Thyroid gland (tissue), 4 donors: ENCODE data around the gene AMN. TPM values are rescaled to one million over a fixed set of nuclear protein-coding genes. Genes with fewer than 3 reads are reported as not detected.

Experiments used
- DNase-seq, 2 donors: peaks; one replicate each; pipeline ENCODE4 v3.0.0-alpha.2; 2019
- H3K27ac ChIP-seq, 3 donors: fragments of 200-600 bp; sonication (generic); 1 replicate in 2 of 3; 2 replicates in 1 of 3; pipeline ENCODE4 v1.5.1; 2016 to 2019; ENCODE audit warnings: mild to moderate bottlenecking in 1 of 3, moderate library complexity in 1 of 3
- H3K27me3 ChIP-seq: fragments of 200-600 bp; sonication (generic); one replicate; pipeline ENCODE4 v1.5.1; 2019
- H3K36me3 ChIP-seq, 2 donors: fragments of 200-600 bp; sonication (generic); one replicate each; pipeline ENCODE4 v1.5.1; 2016 to 2019
- H3K4me1 ChIP-seq, 2 donors: fragments of 200-600 bp; sonication (generic); one replicate each; pipeline ENCODE4 v1.5.1; 2017 to 2019
- H3K4me3 ChIP-seq, 3 donors: fragments of 200-600 bp; sonication (generic); replicated peaks in 1 of 3; 1 replicate in 2 of 3; 2 replicates in 1 of 3; pipeline ENCODE4 v1.5.1; 2016; ENCODE audit warnings: mild to moderate bottlenecking in 1 of 3
- H3K9me3 ChIP-seq: fragments of 200-600 bp; sonication (generic); one replicate; pipeline ENCODE4 v1.5.1; 2017
- POLR2A ChIP-seq, 2 donors: fragments of 450-650 bp; IDR thresholded peaks; one replicate each; pipeline ENCODE4 v1.6.1; 2017; ENCODE audit warnings: antibody characterized with exemption in 2 of 2, mild to moderate bottlenecking in 2 of 2, moderate library complexity in 1 of 2
- WGBS, 2 donors: methylation state at CpG; one replicate each; pipeline ENCODE4 v1.1.5; 2017; 5-methylcytosine and 5-hydroxymethylcytosine counted together
- intact Hi-C: fragments of 100-400 bp; cut with DNase I; formaldehyde crosslinking; loops from one replicate; pipeline ENCODE4 v1.15.1; 2023
- total RNA-seq, 4 donors: library from RNA; depleted of rRNA; stranded (reverse); fragments of >200 nt; gene quantifications; one replicate each; pipeline ENCODE4 v1.2.3, GENCODE V29; 2016
- TF ChIP-seq, protein P1 (sequence below), 6 experiments: fragments of 200-600 bp in 3 of 6; fragments of 450-650 bp in 3 of 6; sonication (generic) in 3 of 6; IDR thresholded peaks; one replicate each; pipeline ENCODE4 v1.5.1; 2016 to 2019; ENCODE audit warnings: antibody characterized with exemption in 6 of 6, mild to moderate bottlenecking in 2 of 6, inconsistent platforms in 1 of 6, moderate library complexity in 1 of 6

Gene AMN
- total RNA-seq, 4 donors from 2014 or later: 1.3 to 18.8 (median 3.3) TPM

GRCh38 chr14:102943454-102943853 is 21.0 kb downstream of the AMN start:
- DNase-seq: no peak
- TF ChIP-seq, protein P1, sequence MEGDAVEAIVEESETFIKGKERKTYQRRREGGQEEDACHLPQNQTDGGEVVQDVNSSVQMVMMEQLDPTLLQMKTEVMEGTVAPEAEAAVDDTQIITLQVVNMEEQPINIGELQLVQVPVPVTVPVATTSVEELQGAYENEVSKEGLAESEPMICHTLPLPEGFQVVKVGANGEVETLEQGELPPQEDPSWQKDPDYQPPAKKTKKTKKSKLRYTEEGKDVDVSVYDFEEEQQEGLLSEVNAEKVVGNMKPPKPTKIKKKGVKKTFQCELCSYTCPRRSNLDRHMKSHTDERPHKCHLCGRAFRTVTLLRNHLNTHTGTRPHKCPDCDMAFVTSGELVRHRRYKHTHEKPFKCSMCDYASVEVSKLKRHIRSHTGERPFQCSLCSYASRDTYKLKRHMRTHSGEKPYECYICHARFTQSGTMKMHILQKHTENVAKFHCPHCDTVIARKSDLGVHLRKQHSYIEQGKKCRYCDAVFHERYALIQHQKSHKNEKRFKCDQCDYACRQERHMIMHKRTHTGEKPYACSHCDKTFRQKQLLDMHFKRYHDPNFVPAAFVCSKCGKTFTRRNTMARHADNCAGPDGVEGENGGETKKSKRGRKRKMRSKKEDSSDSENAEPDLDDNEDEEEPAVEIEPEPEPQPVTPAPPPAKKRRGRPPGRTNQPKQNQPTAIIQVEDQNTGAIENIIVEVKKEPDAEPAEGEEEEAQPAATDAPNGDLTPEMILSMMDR (IDR thresholded peaks at IDR 0.05): no peak
- TF ChIP-seq POLR2A (IDR thresholded peaks at IDR 0.05): no peak
- Histone ChIP-seq H3K36me3 (peaks cover 34 to 49% of the 10 kb centered on the region in 2 donors), H3K4me1 (peaks cover 20 to 33% of the 10 kb centered on the region in 2 donors), H3K27ac (peak overlapping the region in 1 of 3 donors; percentile 90), H3K27me3 (no peaks in the 10 kb centered on the region), H3K9me3 (no peaks in the 10 kb centered on the region), H3K4me3 (no peak overlapping the region)
- intact Hi-C loops: no loop called here
- WGBS, 2 donors: 82 to 85% methylated on average over 16 of the region's 16 CpGs

- Histone ChIP-seq H3K27ac (peak overlapping the region in 1 of 3 donors; percentile 90), H3K4me1 (peaks cover 24 to 36% of the 10 kb centered on the region in 2 donors), H3K9me3 (no peaks in the 10 kb centered on the region), H3K36me3 (peaks cover 36 to 48% of the 10 kb centered on the region in 2 donors), H3K4me3 (no peak overlapping the region), H3K27me3 (no peaks in the 10 kb centered on the region)
- DNase-seq: no peak
- WGBS, 2 donors: 96 to 97% methylated on average over 15 of the region's 15 CpGs
- intact Hi-C loops: no loop called here
- TF ChIP-seq, protein P1 (IDR thresholded peaks at IDR 0.05): no peak
- no peak for TF ChIP-seq POLR2A (IDR thresholded peaks at IDR 0.05)
These were observed 21.5 kb downstream of the AMN start for GRCh38 chr14:102943979-102944378.

GRCh38 chr14:102944448-102945330 is 22.2 kb downstream of the AMN start:
- intact Hi-C loops: no loop called here
- TF ChIP-seq POLR2A (IDR thresholded peaks at IDR 0.05): no peak
- TF ChIP-seq, protein P1 (IDR thresholded peaks at IDR 0.05): no peak
- H3K9me3 ChIP-seq: no peaks in the 10 kb centered on the region
- DNase-seq: no peak
- no peak overlapping the region for H3K27ac ChIP-seq
- peaks cover 35 to 50% of the 10 kb centered on the region in 2 donors for H3K36me3 ChIP-seq
- peaks cover 31 to 41% of the 10 kb centered on the region in 2 donors for H3K4me1 ChIP-seq
- no peaks in the 10 kb centered on the region for H3K27me3 ChIP-seq
- no peak overlapping the region for H3K4me3 ChIP-seq
- WGBS, 2 donors: 94 to 97% methylated on average over 30 to 34 of the region's 36 CpGs

DNA sequence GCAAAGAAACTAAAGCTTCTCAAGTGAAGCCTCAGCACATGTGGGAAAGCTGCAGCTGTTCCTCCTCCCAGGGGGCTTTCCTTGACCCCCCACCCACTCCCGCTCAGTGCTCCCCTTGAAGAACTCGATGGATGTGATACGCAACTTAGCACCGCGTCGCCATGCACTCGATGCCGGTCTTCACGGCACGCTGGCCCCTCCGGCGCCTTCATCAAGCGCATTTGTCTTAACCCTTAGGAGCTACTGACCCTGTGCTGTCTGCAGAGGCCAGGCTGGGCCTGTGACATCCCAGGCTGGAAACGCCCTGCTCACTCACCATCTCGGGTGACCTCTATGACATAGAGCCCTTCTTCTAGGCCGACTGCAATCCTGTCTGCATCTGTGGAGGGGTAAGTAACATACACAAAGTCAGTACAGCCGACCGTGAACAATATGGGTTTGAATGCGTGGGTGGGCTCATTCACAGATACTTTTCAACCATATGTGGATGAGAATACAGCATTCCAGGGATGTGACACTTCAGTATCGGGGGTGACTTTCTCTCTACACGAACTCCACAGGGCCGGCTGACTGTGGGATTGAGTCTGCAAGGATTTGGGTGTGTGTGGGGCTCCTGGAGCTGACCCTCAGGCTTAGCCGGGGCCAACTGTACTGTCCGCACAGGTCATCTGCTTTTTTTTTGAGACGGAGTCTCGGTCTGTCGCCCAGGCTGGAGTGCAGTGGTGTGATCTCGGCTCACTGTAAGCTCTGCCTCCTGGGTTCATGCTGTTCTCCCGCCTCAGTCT is 23.1 kb downstream of the AMN start:
- TF ChIP-seq, protein P1 (IDR thresholded peaks at IDR 0.05): no peak
- no peak for TF ChIP-seq POLR2A (IDR thresholded peaks at IDR 0.05)
- H3K36me3 ChIP-seq: peaks cover 35 to 53% of the 10 kb centered on the region in 2 donors
- no peaks in the 10 kb centered on the region for H3K27me3 ChIP-seq
- peaks cover 34 to 44% of the 10 kb centered on the region in 2 donors for H3K4me1 ChIP-seq
- intact Hi-C loops: no loop called here
- no peaks in the 10 kb centered on the region for H3K9me3 ChIP-seq
- no peak overlapping the region for H3K27ac ChIP-seq
- no peak for DNase-seq
- no peak overlapping the region for H3K4me3 ChIP-seq
- 93 to 95% methylated on average over 29 of the region's 29 CpGs for WGBS, 2 donors
